ENCODE results near the gene RMC1.

DNA sequence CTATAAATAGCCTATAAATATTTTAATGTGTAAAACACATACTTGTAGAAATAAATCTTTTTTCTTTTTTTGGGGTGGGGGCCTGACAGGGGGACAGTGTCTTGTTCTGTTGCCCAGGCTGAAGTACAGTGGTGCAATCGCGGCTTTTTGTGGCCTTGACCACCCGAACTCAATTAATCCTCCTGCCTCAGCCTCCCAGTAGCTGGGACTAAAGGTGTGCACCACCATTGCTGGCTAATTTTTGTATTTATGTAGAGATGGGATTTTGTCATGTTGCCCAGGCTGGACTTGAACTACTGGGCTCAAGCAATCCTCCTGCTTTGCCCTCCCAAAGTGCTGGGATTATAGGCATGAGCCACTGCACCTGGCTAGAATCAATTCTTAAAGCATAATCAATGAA, 45.4 kb downstream of the RMC1 start:
- TF ChIP-seq CTCF (IDR thresholded peaks at IDR 0.05) (no peak), POLR2A (IDR thresholded peaks at IDR 0.05) (no peak)
